SK-N-SH (cell line): ENCODE results near the gene THBS3. TPM values are rescaled to one million over a fixed set of nuclear protein-coding genes. Genes with fewer than 3 reads are reported as not detected.

Source experiments
- CTCF ChIA-PET: fragments of 300-600, 350-600 bp; formaldehyde crosslinking; extraction: SDS; loops from one replicate; lab custom pipeline; 2021; lab: Yijun Ruan, JAX
- POLR2A ChIA-PET: fragments of 350-600 bp; sonication (Branson Sonifier 250); formaldehyde crosslinking; extraction: SDS; loops from one replicate; lab custom pipeline; 2020; ENCODE audit warnings: antibody characterized with exemption, inconsistent platforms; lab: Yijun Ruan, JAX
- DNase-seq: peaks from one replicate; pipeline ENCODE4 v3.0.0; 2012
- H2AFZ ChIP-seq: fragments of 200-600 bp; sonication (generic); 2 replicates; pipeline ENCODE4 v1.8.1; 2016; ENCODE audit warnings: antibody characterized with exemption, mild to moderate bottlenecking, low read depth
- H3F3A ChIP-seq: fragments of 200-600 bp; sonication (generic); replicated peaks from 2 replicates; pipeline ENCODE3; 2016; ENCODE audit warnings: antibody characterized with exemption, mild to moderate bottlenecking; ENCODE audit not compliant: insufficient read depth
- H3K27ac ChIP-seq, 2 experiments: fragments of 200-500 bp in 1 of 2; fragments of 200-600 bp in 1 of 2; sonication (Bioruptor generic) in 1 of 2; sonication (generic), shearing (Covaris generic) in 1 of 2; 2 replicates each; pipeline versions ENCODE4 v1.5.1 to v1.6.1; 2014 to 2016; ENCODE audit warnings: low read depth in 2 of 2, inconsistent platforms in 1 of 2, low read length in 1 of 2, mild to moderate bottlenecking in 1 of 2, mixed read lengths in 1 of 2
- H3K27me3 ChIP-seq: fragments of 200-600 bp; sonication (generic), shearing (Covaris generic); 2 replicates; pipeline ENCODE4 v1.6.1; 2016; ENCODE audit warnings: mixed run types; ENCODE audit not compliant: insufficient read depth
- H3K36me3 ChIP-seq, 2 experiments: fragments of 200-500 bp in 1 of 2; fragments of 200-600 bp in 1 of 2; sonication (Bioruptor generic) in 1 of 2; sonication (generic) in 1 of 2; replicated peaks in 1 of 2; 2 replicates each; pipeline versions ENCODE3 to v1.5.1; 2014 to 2016; ENCODE audit warnings: low read length in 1 of 2, mild to moderate bottlenecking in 1 of 2; ENCODE audit not compliant: insufficient read depth in 2 of 2, control insufficient read depth in 1 of 2
- H3K4me1 ChIP-seq, 2 experiments: fragments of 200-500 bp in 1 of 2; fragments of 200-600 bp in 1 of 2; sonication (Bioruptor generic) in 1 of 2; sonication (generic), shearing (Covaris generic) in 1 of 2; 2 replicates each; pipeline versions ENCODE4 v1.5.1 to v1.6.1; 2014 to 2016; ENCODE audit warnings: low read depth in 1 of 2, low read length in 1 of 2, mixed run types in 1 of 2; ENCODE audit not compliant: insufficient read depth in 2 of 2, control insufficient read depth in 1 of 2
- H3K4me2 ChIP-seq: fragments of 200-600 bp; sonication (generic), shearing (Covaris generic); 2 replicates; pipeline ENCODE4 v1.6.1; 2017; ENCODE audit warnings: mixed run types
- H3K4me3 ChIP-seq, 2 experiments: fragments of 200-500 bp in 1 of 2; fragments of 200-600 bp in 1 of 2; sonication (Bioruptor generic) in 1 of 2; sonication (generic), shearing (Covaris generic) in 1 of 2; 2 replicates each; pipeline versions ENCODE4 v1.5.1 to v1.8.1; 2014 to 2016; ENCODE audit warnings: low read depth in 2 of 2, inconsistent platforms in 1 of 2, low read length in 1 of 2, mild to moderate bottlenecking in 1 of 2, mixed read lengths in 1 of 2, moderate library complexity in 1 of 2
- H3K79me2 ChIP-seq: fragments of 200-600 bp; sonication (generic); 2 replicates; pipeline ENCODE4 v1.8.1; 2017; ENCODE audit warnings: mild to moderate bottlenecking; ENCODE audit not compliant: insufficient read depth
- H3K9ac ChIP-seq: fragments of 200-600 bp; sonication (generic); 2 replicates; pipeline ENCODE4 v1.6.1; 2017; ENCODE audit warnings: mixed run types
- H3K9me2 ChIP-seq: fragments of 200-600 bp; sonication (generic); 2 replicates; pipeline ENCODE4 v1.6.1; 2017; ENCODE audit warnings: mixed run types
- H3K9me3 ChIP-seq: fragments of 200-600 bp; sonication (generic); 2 replicates; pipeline ENCODE4 v1.6.1; 2017; ENCODE audit warnings: mixed run types, mild to moderate bottlenecking, moderate library complexity
- H4K20me1 ChIP-seq: fragments of 200-600 bp; sonication (generic); 2 replicates; pipeline ENCODE4 v1.6.1; 2017; ENCODE audit warnings: mild to moderate bottlenecking, mixed run types; ENCODE audit not compliant: insufficient read depth
- CHD2 ChIP-seq: fragments of 150-350 bp; IDR thresholded peaks from 2 replicates; pipeline ENCODE4 v1.6.1; 2018; ENCODE audit warnings: low read length; ENCODE audit not compliant: partially characterized antibody
- ELF1 ChIP-seq: IDR thresholded peaks from 2 replicates; pipeline ENCODE4 v1.4.0; 2012
- EP300 ChIP-seq, 2 experiments: IDR thresholded peaks; 2 replicates each; pipeline versions ENCODE4 v1.4.0 to v1.6.1; 2012; ENCODE audit warnings: borderline replicate concordance in 1 of 2, low read depth in 1 of 2, low read length in 1 of 2
- EZH2phosphoT487 ChIP-seq: fragments of 200-600 bp; sonication (generic); IDR thresholded peaks from 2 replicates; pipeline ENCODE4 v1.6.1; 2017; ENCODE audit warnings: low read depth, mixed run types, mild to moderate bottlenecking, antibody characterized with exemption, moderate library complexity, borderline replicate concordance
- FOSL2 ChIP-seq: IDR thresholded peaks from 2 replicates; pipeline ENCODE4 v1.4.0; 2012; ENCODE audit warnings: low read depth, mild to moderate bottlenecking, moderate library complexity, borderline replicate concordance
- FOXJ3 ChIP-seq: sonication (generic); formaldehyde crosslinking; IDR thresholded peaks from 2 replicates; pipeline ENCODE4 v1.5.1; 2020; ENCODE audit warnings: mild to moderate bottlenecking, missing genetic modification reagents
- FOXM1 ChIP-seq: IDR thresholded peaks from 2 replicates; pipeline ENCODE4 v1.4.0; 2012; ENCODE audit warnings: low read depth, mild to moderate bottlenecking
- GABPA ChIP-seq: IDR thresholded peaks from 2 replicates; pipeline ENCODE4 v1.4.0; 2012; ENCODE audit warnings: low read depth, mild to moderate bottlenecking
- GATA2 ChIP-seq: sonication (generic); formaldehyde crosslinking; IDR thresholded peaks from 2 replicates; pipeline ENCODE4 v1.5.0; 2020; ENCODE audit warnings: mild to moderate bottlenecking, missing genetic modification reagents
- JUND ChIP-seq: IDR thresholded peaks from 2 replicates; pipeline ENCODE4 v1.4.0; 2012
- MEF2A ChIP-seq: IDR thresholded peaks from 2 replicates; pipeline ENCODE4 v1.4.0; 2012; ENCODE audit warnings: low read depth, borderline replicate concordance
- MXI1 ChIP-seq: IDR thresholded peaks from 2 replicates; pipeline ENCODE4 v1.6.1; 2012; ENCODE audit warnings: mild to moderate bottlenecking, low read depth, low read length, improper control_type of control experiment
- NFIC ChIP-seq: IDR thresholded peaks from 2 replicates; pipeline ENCODE4 v1.4.0; 2012; ENCODE audit warnings: borderline replicate concordance
- RAD21 ChIP-seq: IDR thresholded peaks from 2 replicates; pipeline ENCODE4 v1.6.1; 2012; ENCODE audit warnings: mild to moderate bottlenecking, low read length
- RCOR1 ChIP-seq: fragments of 150-350 bp; IDR thresholded peaks from 2 replicates; pipeline ENCODE4 v1.6.1; 2017; ENCODE audit warnings: antibody characterized with exemption, low read length
- RFX5 ChIP-seq: IDR thresholded peaks from 2 replicates; pipeline ENCODE4 v1.6.1; 2012; ENCODE audit warnings: mild to moderate bottlenecking, improper control_type of control experiment, low read length
- RXRA ChIP-seq: IDR thresholded peaks from 2 replicates; pipeline ENCODE4 v1.4.0; 2012; ENCODE audit warnings: low read depth, mild to moderate bottlenecking, borderline replicate concordance
- SIN3A ChIP-seq: IDR thresholded peaks from 2 replicates; pipeline ENCODE4 v1.6.1; 2012; ENCODE audit warnings: low read depth, mild to moderate bottlenecking, low read length, moderate library complexity, borderline replicate concordance
- SMC3 ChIP-seq: IDR thresholded peaks from 2 replicates; pipeline ENCODE4 v1.6.1; 2012; ENCODE audit warnings: low read depth, low read length, improper control_type of control experiment
- TAF1 ChIP-seq: IDR thresholded peaks from 2 replicates; pipeline ENCODE4 v1.6.1; 2012; ENCODE audit warnings: low read depth, mild to moderate bottlenecking, low read length, moderate library complexity, borderline replicate concordance
- TCF12 ChIP-seq: IDR thresholded peaks from 2 replicates; pipeline ENCODE4 v1.4.0; 2012
- TEAD4 ChIP-seq: IDR thresholded peaks from 2 replicates; pipeline ENCODE4 v1.4.0; 2012; ENCODE audit warnings: mild to moderate bottlenecking, borderline replicate concordance; ENCODE audit not compliant: insufficient read depth
- WGBS: methylation state at CpG from one replicate; pipeline ENCODE4 v1.1.6; 2017; ENCODE audit warnings: low lambda C conversion rate; 5-methylcytosine and 5-hydroxymethylcytosine counted together
- polyA plus RNA-seq, 3 experiments: library from polyadenylated mRNA; depleted of rRNA; stranded (reverse); fragments of >200 nt; gene quantifications; 2 replicates each; pipeline ENCODE4 v1.2.3, GENCODE V29; 2012
- TF ChIP-seq, protein P1 (sequence below): IDR thresholded peaks from 2 replicates; pipeline ENCODE4; 2012
- TF ChIP-seq, protein P2 (sequence below): fragments of 150-350 bp; IDR thresholded peaks from 2 replicates; pipeline ENCODE4 v1.6.1; 2017; ENCODE audit warnings: antibody characterized with exemption, low read length, low read depth, borderline replicate concordance
- TF ChIP-seq, protein P3 (sequence below): IDR thresholded peaks from 2 replicates; pipeline ENCODE4 v1.4.0; 2012; ENCODE audit warnings: low read depth
- TF ChIP-seq, protein P4 (sequence below): fragments of 150-350 bp; IDR thresholded peaks from 2 replicates; pipeline ENCODE4 v1.6.1; 2016; ENCODE audit warnings: mild to moderate bottlenecking, low read depth, low read length
- TF ChIP-seq, protein P5 (sequence below): IDR thresholded peaks from 2 replicates; pipeline ENCODE4 v1.6.1; 2012; ENCODE audit warnings: mild to moderate bottlenecking, low read depth, low read length, moderate library complexity

THBS3 gene
- 124 and 162 TPM in 2 replicates for polyA plus RNA-seq (2012; rRNA removed)
- 61.2 and 79.2 TPM in 2 replicates for polyA plus RNA-seq (2012; cell fraction: cytosol; rRNA removed)
- polyA plus RNA-seq (2012; cell fraction: nucleus; rRNA removed) = 430 and 590 TPM in 2 replicates

DNA sequence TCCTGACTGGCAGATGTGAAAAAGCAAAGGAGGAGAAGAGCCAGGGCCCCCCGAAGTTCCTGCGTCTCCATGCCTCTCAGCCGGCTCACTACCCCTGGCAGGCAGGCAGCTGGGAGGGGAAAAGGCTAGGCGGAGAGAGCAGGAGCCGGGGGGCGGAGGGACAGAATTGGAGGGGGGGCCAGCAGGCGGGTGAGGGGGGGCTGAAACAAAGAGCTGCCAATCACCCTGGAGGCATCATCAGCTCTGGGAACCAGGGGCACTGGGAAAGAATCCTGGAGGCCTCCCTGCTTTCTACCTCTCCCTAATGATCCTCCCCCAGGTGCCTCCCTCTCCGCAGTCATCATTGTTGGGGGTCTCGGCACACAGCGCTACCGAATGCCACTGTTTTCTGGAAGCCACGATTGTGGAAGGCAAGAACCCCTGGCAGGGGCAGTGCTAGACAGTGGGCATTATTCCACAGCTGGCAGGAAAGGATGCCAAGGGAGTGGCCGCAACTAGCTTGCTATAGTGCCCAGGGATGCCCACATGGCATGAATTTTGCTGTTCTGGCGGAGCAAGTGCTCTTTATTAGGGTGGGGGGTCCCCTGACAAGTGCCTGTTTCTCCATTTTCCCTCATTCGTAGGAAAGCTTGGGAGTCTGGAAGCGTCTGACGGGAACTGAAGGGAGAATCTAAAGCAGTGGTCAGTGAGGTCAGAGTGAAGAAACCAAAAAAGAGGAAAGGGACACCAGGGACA, at the start of gene THBS3:
THBS3 (minus strand) TSS at position 92 of the 735 bp plus-strand sequence; CDS start at position 71, 21 bp downstream.
- peak within 1 kb of the TSS; percentile 99 for H3K4me2 ChIP-seq
- H3K4me3 ChIP-seq = peak within 1 kb of the TSS; percentile 65 to 98
- DNase-seq = peak; percentile 73
- ChIA-PET POLR2A (interaction anchor here (0.6 to 3.4 kb wide), 6 partner anchors 11 to 65 kb away, joined by 3 to 25 read pairs (median 6); partner anchors contain the start of genes CLK2 and ENTREP3), CTCF (interaction anchor here (0.7 to 5.1 kb wide), 17 partner anchors 11 to 384 kb away, joined by 3 to 80 read pairs (median 7); partner anchors contain the start of genes ASH1L, HCN3, KRTCAP2 and RUSC1)
- H3K4me1 ChIP-seq = peaks cover 0 to 29% of the 10 kb centered on the region in 2 experiments; a peak in 3 of 4 replicates
- peaks cover 29% of the 10 kb centered on the region for H3K79me2 ChIP-seq
- no peaks in the 10 kb centered on the region for H3K9me3 ChIP-seq
- H4K20me1 ChIP-seq = no peaks in the 10 kb centered on the region
- H3F3A ChIP-seq = peaks cover 27% of the 10 kb centered on the region
- no peaks in the 10 kb centered on the region for H3K27me3 ChIP-seq
- WGBS = 11% methylated on average over 16 of the region's 17 CpGs
- H3K36me3 ChIP-seq = peaks cover 9 to 22% of the 10 kb centered on the region in 2 experiments
- peak within 1 kb of the TSS; percentile 93 to 98 for H3K27ac ChIP-seq
- H2AFZ ChIP-seq = peak within 1 kb of the TSS; percentile 52; the same call in 1 of the 2 replicates
- H3K9me2 ChIP-seq = no peaks in the 10 kb centered on the region
- H3K9ac ChIP-seq = peak within 1 kb of the TSS; percentile 100
- TF ChIP-seq, protein P1, sequence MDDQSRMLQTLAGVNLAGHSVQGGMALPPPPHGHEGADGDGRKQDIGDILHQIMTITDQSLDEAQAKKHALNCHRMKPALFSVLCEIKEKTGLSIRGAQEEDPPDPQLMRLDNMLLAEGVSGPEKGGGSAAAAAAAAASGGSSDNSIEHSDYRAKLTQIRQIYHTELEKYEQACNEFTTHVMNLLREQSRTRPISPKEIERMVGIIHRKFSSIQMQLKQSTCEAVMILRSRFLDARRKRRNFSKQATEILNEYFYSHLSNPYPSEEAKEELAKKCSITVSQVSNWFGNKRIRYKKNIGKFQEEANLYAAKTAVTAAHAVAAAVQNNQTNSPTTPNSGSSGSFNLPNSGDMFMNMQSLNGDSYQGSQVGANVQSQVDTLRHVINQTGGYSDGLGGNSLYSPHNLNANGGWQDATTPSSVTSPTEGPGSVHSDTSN = peak; percentile 88
- TF ChIP-seq FOXJ3 (CRISPR knock-in tag) (no peak), GABPA (no peak), RAD21 (no peak), TEAD4 (no peak), MEF2A (no peak), TCF12 (0 out of 2 replicates have a peak, but pooled peaks have one; percentile 6), FOXM1 (no peak), JUND (no peak), GATA2 (CRISPR knock-in tag) (no peak), RXRA (no peak), TAF1 (0 out of 2 replicates have a peak, but pooled peaks have one; percentile 3), SMC3 (no peak), CHD2 (no peak), EZH2phosphoT487 (no peak), ELF1 (no peak), NFIC (no peak), FOSL2 (no peak), SIN3A (no peak), MXI1 (no peak), RFX5 (no peak), RCOR1 (no peak), EP300 (IDR thresholded peaks at IDR 0.05; ENCODE audit: borderline replicate concordance in 1 of 2, low read depth in 1 of 2, low read length in 1 of 2) (no peak)
- TF ChIP-seq, protein P2, sequence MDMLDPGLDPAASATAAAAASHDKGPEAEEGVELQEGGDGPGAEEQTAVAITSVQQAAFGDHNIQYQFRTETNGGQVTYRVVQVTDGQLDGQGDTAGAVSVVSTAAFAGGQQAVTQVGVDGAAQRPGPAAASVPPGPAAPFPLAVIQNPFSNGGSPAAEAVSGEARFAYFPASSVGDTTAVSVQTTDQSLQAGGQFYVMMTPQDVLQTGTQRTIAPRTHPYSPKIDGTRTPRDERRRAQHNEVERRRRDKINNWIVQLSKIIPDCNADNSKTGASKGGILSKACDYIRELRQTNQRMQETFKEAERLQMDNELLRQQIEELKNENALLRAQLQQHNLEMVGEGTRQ = no peak
- TF ChIP-seq, protein P3, sequence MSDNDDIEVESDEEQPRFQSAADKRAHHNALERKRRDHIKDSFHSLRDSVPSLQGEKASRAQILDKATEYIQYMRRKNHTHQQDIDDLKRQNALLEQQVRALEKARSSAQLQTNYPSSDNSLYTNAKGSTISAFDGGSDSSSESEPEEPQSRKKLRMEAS = no peak
- TF ChIP-seq, protein P4, sequence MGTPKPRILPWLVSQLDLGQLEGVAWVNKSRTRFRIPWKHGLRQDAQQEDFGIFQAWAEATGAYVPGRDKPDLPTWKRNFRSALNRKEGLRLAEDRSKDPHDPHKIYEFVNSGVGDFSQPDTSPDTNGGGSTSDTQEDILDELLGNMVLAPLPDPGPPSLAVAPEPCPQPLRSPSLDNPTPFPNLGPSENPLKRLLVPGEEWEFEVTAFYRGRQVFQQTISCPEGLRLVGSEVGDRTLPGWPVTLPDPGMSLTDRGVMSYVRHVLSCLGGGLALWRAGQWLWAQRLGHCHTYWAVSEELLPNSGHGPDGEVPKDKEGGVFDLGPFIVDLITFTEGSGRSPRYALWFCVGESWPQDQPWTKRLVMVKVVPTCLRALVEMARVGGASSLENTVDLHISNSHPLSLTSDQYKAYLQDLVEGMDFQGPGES = no peak
- TF ChIP-seq, protein P5, sequence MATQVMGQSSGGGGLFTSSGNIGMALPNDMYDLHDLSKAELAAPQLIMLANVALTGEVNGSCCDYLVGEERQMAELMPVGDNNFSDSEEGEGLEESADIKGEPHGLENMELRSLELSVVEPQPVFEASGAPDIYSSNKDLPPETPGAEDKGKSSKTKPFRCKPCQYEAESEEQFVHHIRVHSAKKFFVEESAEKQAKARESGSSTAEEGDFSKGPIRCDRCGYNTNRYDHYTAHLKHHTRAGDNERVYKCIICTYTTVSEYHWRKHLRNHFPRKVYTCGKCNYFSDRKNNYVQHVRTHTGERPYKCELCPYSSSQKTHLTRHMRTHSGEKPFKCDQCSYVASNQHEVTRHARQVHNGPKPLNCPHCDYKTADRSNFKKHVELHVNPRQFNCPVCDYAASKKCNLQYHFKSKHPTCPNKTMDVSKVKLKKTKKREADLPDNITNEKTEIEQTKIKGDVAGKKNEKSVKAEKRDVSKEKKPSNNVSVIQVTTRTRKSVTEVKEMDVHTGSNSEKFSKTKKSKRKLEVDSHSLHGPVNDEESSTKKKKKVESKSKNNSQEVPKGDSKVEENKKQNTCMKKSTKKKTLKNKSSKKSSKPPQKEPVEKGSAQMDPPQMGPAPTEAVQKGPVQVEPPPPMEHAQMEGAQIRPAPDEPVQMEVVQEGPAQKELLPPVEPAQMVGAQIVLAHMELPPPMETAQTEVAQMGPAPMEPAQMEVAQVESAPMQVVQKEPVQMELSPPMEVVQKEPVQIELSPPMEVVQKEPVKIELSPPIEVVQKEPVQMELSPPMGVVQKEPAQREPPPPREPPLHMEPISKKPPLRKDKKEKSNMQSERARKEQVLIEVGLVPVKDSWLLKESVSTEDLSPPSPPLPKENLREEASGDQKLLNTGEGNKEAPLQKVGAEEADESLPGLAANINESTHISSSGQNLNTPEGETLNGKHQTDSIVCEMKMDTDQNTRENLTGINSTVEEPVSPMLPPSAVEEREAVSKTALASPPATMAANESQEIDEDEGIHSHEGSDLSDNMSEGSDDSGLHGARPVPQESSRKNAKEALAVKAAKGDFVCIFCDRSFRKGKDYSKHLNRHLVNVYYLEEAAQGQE = no peak
